ENCODE results near the gene FEM1A. TPM values are rescaled to one million over a fixed set of nuclear protein-coding genes. Genes with fewer than 3 reads are reported as not detected.

The FEM1A gene
- total and polyA plus RNA-seq, 2 of the 8 experiments (the other 6 are each of a cell fraction or from before 2014, with no cell fraction given), result 6.7 to 16.1 TPM

DNA sequence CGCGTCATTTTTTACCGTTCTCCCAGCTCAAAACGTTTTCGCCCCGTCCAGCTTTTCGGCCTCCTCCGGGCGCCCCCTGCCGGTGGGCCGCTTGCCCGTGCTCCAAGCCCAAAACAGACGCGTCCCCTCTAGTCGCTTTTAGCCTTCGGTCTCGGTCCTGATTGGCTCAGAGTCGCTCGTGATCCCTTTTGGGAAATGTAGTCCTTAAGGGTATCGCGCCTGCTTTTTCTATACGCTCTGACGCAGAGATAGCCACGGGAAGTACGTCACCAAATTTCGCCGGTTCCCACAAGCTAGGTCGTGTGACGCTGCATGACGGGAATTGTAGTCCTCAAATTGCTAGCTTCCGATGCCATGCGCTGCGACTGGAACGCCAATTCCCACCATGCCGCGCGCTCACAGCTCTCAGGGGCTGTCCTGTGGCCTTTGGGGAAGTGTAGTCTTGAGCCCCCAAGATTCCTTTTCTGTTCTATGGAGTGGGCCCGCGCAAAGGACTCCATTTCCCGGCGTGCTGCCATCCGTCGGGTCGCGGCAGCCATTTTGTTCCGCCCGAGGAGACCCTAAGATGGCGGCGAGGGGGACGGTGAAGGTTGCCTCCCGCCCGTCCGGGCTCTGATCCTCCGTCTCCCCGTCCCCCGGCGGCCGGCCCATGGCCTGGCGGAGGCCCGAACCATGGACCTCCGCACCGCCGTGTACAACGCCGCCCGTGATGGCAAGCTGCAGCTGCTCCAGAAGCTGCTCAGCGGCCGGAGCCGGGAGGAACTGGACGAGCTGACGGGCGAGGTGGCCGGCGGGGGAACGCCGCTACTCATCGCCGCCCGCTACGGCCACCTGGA, at the start of gene FEM1A (continued):
- TF ChIP-seq RNF2 (IDR thresholded peaks at IDR 0.05; ENCODE audit: borderline replicate concordance, low read depth, low read length, missing control alignments, poor library complexity, severe bottlenecking) (no peak), SIN3A (conservative IDR thresholded peaks at IDR 0.05 in 1 of 2, IDR thresholded peaks at IDR 0.05 in 1 of 2; ENCODE audit: low read depth in 1 of 2, low read length in 2 of 2) (0 out of 4 replicates have a peak, but pooled peaks of 1 of the 2 experiments have one; percentile 83), CREB1 (IDR thresholded peaks at IDR 0.05) (peak; percentile 99), ASH2L (IDR thresholded peaks at IDR 0.05; ENCODE audit: low read length) (peak; percentile 47), CTBP2 (IDR thresholded peaks at IDR 0.05; ENCODE audit: borderline replicate concordance, insufficient read depth, insufficient read length, low read length) (no peak), YY1 (IDR thresholded peaks at IDR 0.05; ENCODE audit: low read depth, low read length) (peak; percentile 100), BCL11A (IDR thresholded peaks at IDR 0.05; ENCODE audit: low read depth in 2 of 2, low read length in 2 of 2) (no peak), SRF (IDR thresholded peaks at IDR 0.05; ENCODE audit: low read depth, low read length) (peak; percentile 44; the same call in 1 of the 2 replicates), SUZ12 (IDR thresholded peaks at IDR 0.05; ENCODE audit: low read length) (no peak), ZNF274 (IDR thresholded peaks at IDR 0.05; ENCODE audit: borderline replicate concordance, extremely low read depth, low read length) (no peak), RFX5 (IDR thresholded peaks at IDR 0.05; ENCODE audit: borderline replicate concordance, low read depth, low read length) (no peak), POLR2A (IDR thresholded peaks at IDR 0.05; ENCODE audit: control extremely low read depth in 1 of 2, low read depth in 2 of 2, low read length in 2 of 2) (peak; percentile 73 to 82), RXRA (IDR thresholded peaks at IDR 0.05; ENCODE audit: insufficient read depth, low read depth, low read length) (no peak), CEBPB (IDR thresholded peaks at IDR 0.05; ENCODE audit: low read depth, low read length) (no peak), POU5F1 (IDR thresholded peaks at IDR 0.05; ENCODE audit: low read depth, low read length) (no peak), HDAC6 (IDR thresholded peaks at IDR 0.05; ENCODE audit: low read depth, low read length) (no peak), GABPA (IDR thresholded peaks at IDR 0.05; ENCODE audit: borderline replicate concordance, insufficient read depth, low read length) (peak; percentile 83; the same call in 1 of the 2 replicates), SP1 (IDR thresholded peaks at IDR 0.05; ENCODE audit: low read depth, low read length) (peak; percentile 57; the same call in 1 of the 2 replicates)
- TF ChIP-seq, protein P1, sequence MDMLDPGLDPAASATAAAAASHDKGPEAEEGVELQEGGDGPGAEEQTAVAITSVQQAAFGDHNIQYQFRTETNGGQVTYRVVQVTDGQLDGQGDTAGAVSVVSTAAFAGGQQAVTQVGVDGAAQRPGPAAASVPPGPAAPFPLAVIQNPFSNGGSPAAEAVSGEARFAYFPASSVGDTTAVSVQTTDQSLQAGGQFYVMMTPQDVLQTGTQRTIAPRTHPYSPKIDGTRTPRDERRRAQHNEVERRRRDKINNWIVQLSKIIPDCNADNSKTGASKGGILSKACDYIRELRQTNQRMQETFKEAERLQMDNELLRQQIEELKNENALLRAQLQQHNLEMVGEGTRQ (IDR thresholded peaks at IDR 0.05; ENCODE audit: low read length), result peak; percentile 67; the same call in 1 of the 2 replicates
- TF ChIP-seq, protein P2, sequence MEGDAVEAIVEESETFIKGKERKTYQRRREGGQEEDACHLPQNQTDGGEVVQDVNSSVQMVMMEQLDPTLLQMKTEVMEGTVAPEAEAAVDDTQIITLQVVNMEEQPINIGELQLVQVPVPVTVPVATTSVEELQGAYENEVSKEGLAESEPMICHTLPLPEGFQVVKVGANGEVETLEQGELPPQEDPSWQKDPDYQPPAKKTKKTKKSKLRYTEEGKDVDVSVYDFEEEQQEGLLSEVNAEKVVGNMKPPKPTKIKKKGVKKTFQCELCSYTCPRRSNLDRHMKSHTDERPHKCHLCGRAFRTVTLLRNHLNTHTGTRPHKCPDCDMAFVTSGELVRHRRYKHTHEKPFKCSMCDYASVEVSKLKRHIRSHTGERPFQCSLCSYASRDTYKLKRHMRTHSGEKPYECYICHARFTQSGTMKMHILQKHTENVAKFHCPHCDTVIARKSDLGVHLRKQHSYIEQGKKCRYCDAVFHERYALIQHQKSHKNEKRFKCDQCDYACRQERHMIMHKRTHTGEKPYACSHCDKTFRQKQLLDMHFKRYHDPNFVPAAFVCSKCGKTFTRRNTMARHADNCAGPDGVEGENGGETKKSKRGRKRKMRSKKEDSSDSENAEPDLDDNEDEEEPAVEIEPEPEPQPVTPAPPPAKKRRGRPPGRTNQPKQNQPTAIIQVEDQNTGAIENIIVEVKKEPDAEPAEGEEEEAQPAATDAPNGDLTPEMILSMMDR (IDR thresholded peaks at IDR 0.05; ENCODE audit: control extremely low read depth in 1 of 3, insufficient read depth in 1 of 3, low read depth in 1 of 3, low read length in 3 of 3), result peak; percentile 88 to 97 (median 91)

Measured in H1 (cell line).